ENCODE data around the gene HPGD. TPM values are rescaled to one million over a fixed set of nuclear protein-coding genes. Genes with fewer than 3 reads are reported as not detected.

HPGD gene
- total RNA-seq, 4 donors from 2014 or later: 1.9 to 4.1 (median 2.7) TPM

DNA sequence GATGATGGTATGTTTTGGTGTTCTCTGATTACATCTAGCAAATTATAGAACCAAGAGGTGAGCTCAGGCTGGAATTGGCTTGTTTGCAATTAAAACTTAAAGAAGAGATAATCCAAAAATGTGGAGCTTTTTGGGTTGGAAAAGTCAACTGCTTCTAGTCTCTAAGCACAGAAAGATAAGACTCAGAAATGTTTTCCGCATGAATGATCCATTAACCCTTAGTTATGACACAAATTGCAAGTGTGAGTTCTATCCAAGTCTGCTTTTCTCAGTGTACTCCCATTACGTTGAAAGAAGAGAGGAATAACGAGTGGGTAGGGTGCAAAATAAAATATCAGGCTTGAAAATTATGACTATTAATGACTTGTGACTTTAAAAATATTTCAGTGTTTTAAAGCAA lies 38.5 kb downstream of the HPGD start:
- H3K9me3 ChIP-seq: no peaks in the 10 kb centered on the region
- no peak for DNase-seq
- TF ChIP-seq, protein P1, sequence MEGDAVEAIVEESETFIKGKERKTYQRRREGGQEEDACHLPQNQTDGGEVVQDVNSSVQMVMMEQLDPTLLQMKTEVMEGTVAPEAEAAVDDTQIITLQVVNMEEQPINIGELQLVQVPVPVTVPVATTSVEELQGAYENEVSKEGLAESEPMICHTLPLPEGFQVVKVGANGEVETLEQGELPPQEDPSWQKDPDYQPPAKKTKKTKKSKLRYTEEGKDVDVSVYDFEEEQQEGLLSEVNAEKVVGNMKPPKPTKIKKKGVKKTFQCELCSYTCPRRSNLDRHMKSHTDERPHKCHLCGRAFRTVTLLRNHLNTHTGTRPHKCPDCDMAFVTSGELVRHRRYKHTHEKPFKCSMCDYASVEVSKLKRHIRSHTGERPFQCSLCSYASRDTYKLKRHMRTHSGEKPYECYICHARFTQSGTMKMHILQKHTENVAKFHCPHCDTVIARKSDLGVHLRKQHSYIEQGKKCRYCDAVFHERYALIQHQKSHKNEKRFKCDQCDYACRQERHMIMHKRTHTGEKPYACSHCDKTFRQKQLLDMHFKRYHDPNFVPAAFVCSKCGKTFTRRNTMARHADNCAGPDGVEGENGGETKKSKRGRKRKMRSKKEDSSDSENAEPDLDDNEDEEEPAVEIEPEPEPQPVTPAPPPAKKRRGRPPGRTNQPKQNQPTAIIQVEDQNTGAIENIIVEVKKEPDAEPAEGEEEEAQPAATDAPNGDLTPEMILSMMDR (IDR thresholded peaks at IDR 0.05): no peak
- no peak for TF ChIP-seq POLR2A (IDR thresholded peaks at IDR 0.05)
- H3K27me3 ChIP-seq: no peaks in the 10 kb centered on the region
- H3K36me3 ChIP-seq: no peaks in the 10 kb centered on the region
- no peak overlapping the region for H3K4me3 ChIP-seq (replicated peaks in 1 of 3)
- WGBS, 2 donors: 84 to 92% methylated on average over 3 of the region's 3 CpGs
- H3K4me1 ChIP-seq: no peaks in the 10 kb centered on the region
- intact Hi-C loops (cut with DNase I): no loop called here
- no peak overlapping the region for H3K27ac ChIP-seq

DNA sequence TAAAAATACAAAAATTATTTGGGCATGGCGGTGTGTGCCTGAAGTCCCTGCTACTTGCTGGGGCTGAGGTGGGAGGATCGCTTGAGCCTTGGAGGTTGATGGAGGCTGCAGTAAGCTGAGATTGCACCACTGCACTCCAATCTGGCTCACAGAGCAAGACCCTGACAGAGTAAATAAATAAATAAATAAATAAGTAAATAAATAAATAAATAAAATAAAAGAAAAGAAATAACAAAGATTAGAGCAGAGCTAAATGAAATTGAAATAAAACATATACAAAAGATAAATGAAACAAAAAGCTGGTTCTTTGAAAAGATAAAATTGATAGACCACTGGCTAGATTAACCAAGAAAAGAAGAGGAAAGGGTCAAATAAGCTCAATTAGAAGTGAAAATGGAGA lies 43.1 kb downstream of the HPGD start:
- 94 to 96% methylated on average over 2 of the region's 2 CpGs for WGBS, 2 donors
- no peak for TF ChIP-seq POLR2A (IDR thresholded peaks at IDR 0.05)
- TF ChIP-seq, protein P1 (IDR thresholded peaks at IDR 0.05): no peak
- no peak for DNase-seq
- Histone ChIP-seq H3K27me3 (no peaks in the 10 kb centered on the region), H3K4me1 (no peaks in the 10 kb centered on the region), H3K36me3 (no peaks in the 10 kb centered on the region), H3K9me3 (no peaks in the 10 kb centered on the region), H3K4me3 (replicated peaks in 1 of 3) (no peak overlapping the region), H3K27ac (no peak overlapping the region)
- intact Hi-C loops (cut with DNase I): no loop called here

DNA sequence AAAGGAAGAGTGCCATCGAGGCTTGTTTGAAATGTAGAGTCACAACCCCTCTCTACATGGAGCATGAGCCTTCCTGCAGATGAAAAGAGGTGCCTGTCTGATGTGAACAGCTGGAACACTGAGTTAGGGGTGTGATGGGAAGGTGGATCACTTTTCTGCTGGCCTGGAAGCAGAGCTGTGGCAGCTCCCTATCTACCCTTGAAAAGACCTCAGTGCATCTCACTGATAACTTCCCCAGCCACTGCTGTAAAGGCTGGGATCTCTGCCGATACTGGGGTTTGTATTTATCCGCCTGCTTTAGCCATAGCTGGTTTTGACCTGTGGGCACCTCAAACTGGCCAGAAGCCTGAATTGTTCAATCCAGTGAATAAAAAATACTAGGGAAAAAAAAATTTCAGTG lies 46.8 kb downstream of the HPGD start:
- no peak for DNase-seq
- intact Hi-C loops (cut with DNase I): no loop called here
- TF ChIP-seq, protein P1 (IDR thresholded peaks at IDR 0.05): no peak
- no peak for TF ChIP-seq POLR2A (IDR thresholded peaks at IDR 0.05)
- no peaks in the 10 kb centered on the region for H3K36me3 ChIP-seq
- H3K9me3 ChIP-seq: no peaks in the 10 kb centered on the region
- no peak overlapping the region for H3K4me3 ChIP-seq (replicated peaks in 1 of 3)
- no peak overlapping the region for H3K27ac ChIP-seq
- 85 to 92% methylated on average over 3 of the region's 3 CpGs for WGBS, 2 donors
- no peaks in the 10 kb centered on the region for H3K27me3 ChIP-seq
- H3K4me1 ChIP-seq: no peaks in the 10 kb centered on the region

DNA sequence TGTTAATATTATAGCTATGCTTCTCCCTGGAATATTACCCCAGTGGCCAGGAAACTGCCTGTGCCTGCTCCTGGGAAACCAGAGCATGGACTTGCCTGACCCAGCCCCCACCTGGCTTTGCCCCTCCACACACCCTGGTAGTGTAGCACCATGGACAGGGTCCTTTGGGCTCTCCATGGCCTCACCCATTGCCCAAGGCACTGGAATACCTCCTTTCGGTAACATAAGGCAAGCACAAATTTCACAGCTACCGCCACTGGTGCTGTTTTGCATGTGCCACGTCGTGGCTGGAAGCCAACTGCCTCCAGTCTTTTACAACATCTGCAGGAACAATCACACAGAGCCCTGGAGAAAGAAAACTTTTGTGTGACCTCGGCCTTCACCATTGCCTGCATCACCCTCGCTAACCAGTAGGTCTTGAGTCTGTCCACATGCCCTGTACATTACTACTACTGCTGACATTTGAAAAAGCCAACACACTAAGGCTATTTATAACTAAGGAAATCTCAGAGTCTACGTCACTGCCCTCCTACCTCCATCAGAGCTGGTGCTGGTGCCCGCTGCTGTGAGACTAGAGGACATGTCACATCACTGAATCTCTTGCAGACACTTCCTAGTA lies 47.7 kb downstream of the HPGD start:
- intact Hi-C loops (cut with DNase I): no loop called here
- Histone ChIP-seq H3K36me3 (no peaks in the 10 kb centered on the region), H3K4me3 (replicated peaks in 1 of 3) (no peak overlapping the region), H3K27ac (no peak overlapping the region), H3K27me3 (no peaks in the 10 kb centered on the region), H3K9me3 (no peaks in the 10 kb centered on the region), H3K4me1 (no peaks in the 10 kb centered on the region)
- WGBS, 2 donors: 79 to 84% methylated on average over 8 of the region's 8 CpGs
- no peak for TF ChIP-seq POLR2A (IDR thresholded peaks at IDR 0.05)
- TF ChIP-seq, protein P1 (IDR thresholded peaks at IDR 0.05): no peak
- no peak for DNase-seq

DNA sequence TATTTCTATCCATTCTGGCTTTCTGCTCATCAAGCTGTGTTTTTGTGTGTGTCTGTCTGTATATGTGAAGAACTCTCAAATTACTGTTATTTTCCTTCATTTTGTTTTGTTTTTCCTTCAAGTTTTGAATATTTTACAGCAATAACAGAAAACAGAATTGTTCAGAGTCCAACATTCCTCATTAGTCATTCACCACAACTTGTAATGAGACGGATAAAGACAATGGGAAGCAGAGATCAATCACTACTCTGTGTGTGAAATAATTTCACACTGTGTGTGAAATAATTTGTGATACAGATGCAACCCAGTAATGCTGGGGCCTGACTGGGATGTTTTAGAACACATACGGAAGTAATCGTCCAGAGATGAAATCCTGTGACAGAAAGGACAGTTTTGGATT lies 55.2 kb downstream of the HPGD start:
- WGBS, 2 donors: 86 to 91% methylated on average over 3 of the region's 3 CpGs
- Histone ChIP-seq H3K36me3 (no peaks in the 10 kb centered on the region), H3K4me1 (peaks cover under 1 to 1% of the 10 kb centered on the region in 2 donors), H3K27ac (no peak overlapping the region), H3K9me3 (no peaks in the 10 kb centered on the region), H3K4me3 (replicated peaks in 1 of 3) (no peak overlapping the region), H3K27me3 (no peaks in the 10 kb centered on the region)
- no peak for TF ChIP-seq POLR2A (IDR thresholded peaks at IDR 0.05)
- TF ChIP-seq, protein P1 (IDR thresholded peaks at IDR 0.05): no peak
- no peak for DNase-seq
- intact Hi-C loops (cut with DNase I): no loop called here
